ENCODE measurements around the gene PLAA.

Gene PLAA

GRCh38 chr9:26946753-26947727, at the start of gene PLAA:
Gene PLAA, minus strand, starts transcription at chr9:26947242. Its CDS starts 197 bp downstream, at chr9:26947045.
- peak; percentile 88 for DNase-seq

- DNase-seq: no peak
These were observed 48.8 kb upstream of the PLAA start for GRCh38 chr9:26995810-26996209.

- DNase-seq: no peak
These were observed 36.3 kb upstream of the PLAA start for GRCh38 chr9:26983340-26983739.

GRCh38 chr9:26975728-26976707, 29.0 kb upstream of the PLAA start:
- no peak for DNase-seq

- no peak for DNase-seq
These were observed 27.9 kb upstream of the PLAA start for GRCh38 chr9:26974927-26975326.

GRCh38 chr9:26973989-26974388, 26.9 kb upstream of the PLAA start:
- DNase-seq: no peak

- DNase-seq: no peak
These were observed 24.7 kb upstream of the PLAA start for GRCh38 chr9:26971721-26972120.

GRCh38 chr9:26956860-26957233, 9.8 kb upstream of the PLAA start:
- DNase-seq: no peak

- peak; percentile 89 for DNase-seq
These were observed 9.1 kb upstream of the PLAA start, which contains the start of gene IFT74 for GRCh38 chr9:26955921-26956859. Gene IFT74, plus strand, starts transcription at chr9:26956412. Its CDS starts 5,556 bp downstream, at chr9:26961968.

GRCh38 chr9:26955222-26955903, 8.3 kb upstream of the PLAA start:
- DNase-seq: peak; percentile 20

GRCh38 chr9:26954050-26954508, 7.0 kb upstream of the PLAA start:
- DNase-seq: no peak

- no peak for DNase-seq
These were observed 4.8 kb upstream of the PLAA start for GRCh38 chr9:26951794-26952193.

- DNase-seq: no peak
These were observed 3.5 kb upstream of the PLAA start for GRCh38 chr9:26950521-26950920.

GRCh38 chr9:26949637-26950069, 2.6 kb upstream of the PLAA start:
- no peak for DNase-seq

GRCh38 chr9:26947736-26948135, 694 bp upstream of the PLAA start:
- no peak for DNase-seq

- DNase-seq: no peak
These were observed 1.5 kb downstream of the PLAA start for GRCh38 chr9:26945591-26945990.

GRCh38 chr9:26940779-26941178, 6.3 kb downstream of the PLAA start:
- DNase-seq: no peak

GRCh38 chr9:26939955-26940711, 6.9 kb downstream of the PLAA start:
- DNase-seq: no peak

GRCh38 chr9:26937816-26938371, 9.1 kb downstream of the PLAA start:
- DNase-seq: no peak

GRCh38 chr9:26935847-26936246, 11.2 kb downstream of the PLAA start:
- no peak for DNase-seq

Measured in SHP77 treated with DMSO at 0.1 percent for 48 hours (cell line).